ENCODE data around the gene FAR2.

DNA sequence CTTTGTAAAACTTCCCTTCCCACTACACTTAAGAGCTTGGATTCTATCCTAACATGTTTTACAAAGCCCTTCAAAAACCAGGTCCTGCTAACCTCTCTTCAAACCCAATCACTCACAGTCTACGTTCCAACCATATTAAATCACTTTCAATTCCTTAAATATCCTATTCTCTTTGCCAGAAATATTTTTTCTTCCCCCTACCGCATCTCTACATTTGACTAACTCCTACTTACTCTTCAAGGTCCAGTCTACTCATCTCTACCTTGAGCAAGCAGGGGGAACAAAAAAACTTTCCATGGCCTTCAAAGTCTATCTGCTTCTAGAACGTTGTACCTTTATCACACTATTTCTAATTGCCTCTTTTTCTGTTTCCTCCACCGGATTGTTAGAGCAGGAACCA is 225.8 kb downstream of the FAR2 start:
- TF ChIP-seq GATA2 (IDR thresholded peaks at IDR 0.05; ENCODE audit: low read depth, low read length) (no peak), GATA3 (IDR thresholded peaks at IDR 0.05; ENCODE audit: low read depth, low read length) (no peak)
